Fibroblast of the aortic adventitia (primary cell): ENCODE measurements around the gene EP300. TPM values are rescaled to one million over a fixed set of nuclear protein-coding genes. Genes with fewer than 3 reads are reported as not detected.

ENCODE experiments used
- DNase-seq: peaks from one replicate; pipeline ENCODE4 v3.0.0-alpha.2; 2010; ENCODE audit warnings: low read depth
- H3K4me3 ChIP-seq: 2 replicates; pipeline ENCODE4 v1.5.1; 2011; ENCODE audit warnings: low read depth, mild to moderate bottlenecking, control low read depth, low read length, moderate library complexity
- CTCF ChIP-seq: IDR thresholded peaks from 2 replicates; pipeline ENCODE4 v1.5.1; 2011; ENCODE audit warnings: mild to moderate bottlenecking, low read length, control low read depth, inconsistent platforms; ENCODE audit not compliant: insufficient read depth
- total RNA-seq: library from RNA; depleted of rRNA; stranded (reverse); fragments of >200 nt; gene quantifications from 2 replicates; pipeline ENCODE4 v1.2.3, GENCODE V29; 2012; ENCODE audit warnings: low replicate concordance

The EP300 gene
- total RNA-seq, 1 donor = 49.0 TPM

GRCh38 chr22:41091132-41092022, 1.0 kb upstream of the EP300 start:
- peak overlapping the region; percentile 89 for H3K4me3 ChIP-seq
- DNase-seq = peak; percentile 99
- TF ChIP-seq CTCF = no peak

GRCh38 chr22:41092847-41093411, 537 bp downstream of the EP300 start:
- no peak for TF ChIP-seq CTCF
- DNase-seq = peak; percentile 46
- peak overlapping the region; percentile 89 for H3K4me3 ChIP-seq

GRCh38 chr22:41094041-41094593, 1.7 kb downstream of the EP300 start:
- TF ChIP-seq CTCF = no peak
- peak; percentile 37 for DNase-seq
- peak overlapping the region; percentile 89 for H3K4me3 ChIP-seq

GRCh38 chr22:41096391-41096790, 4.0 kb downstream of the EP300 start:
- TF ChIP-seq CTCF = no peak
- DNase-seq = no peak
- H3K4me3 ChIP-seq = no peak overlapping the region

- DNase-seq = no peak
- no peak overlapping the region for H3K4me3 ChIP-seq
- TF ChIP-seq CTCF = no peak
Measured at GRCh38 chr22:41096841-41097240, 4.4 kb downstream of the EP300 start.

GRCh38 chr22:41099036-41099435, 6.6 kb downstream of the EP300 start:
- H3K4me3 ChIP-seq = no peak overlapping the region
- DNase-seq = no peak
- no peak for TF ChIP-seq CTCF
